GM12801 (cell line): ENCODE results near the gene ADAMTS3.

Source experiments
- TF ChIP-seq, protein P1 (sequence below): IDR thresholded peaks from one replicate; pipeline ENCODE4 v1.5.1; 2011; ENCODE audit warnings: control low read depth; ENCODE audit not compliant: insufficient read length; ENCODE audit errors: extremely low read depth

ADAMTS3 gene

DNA sequence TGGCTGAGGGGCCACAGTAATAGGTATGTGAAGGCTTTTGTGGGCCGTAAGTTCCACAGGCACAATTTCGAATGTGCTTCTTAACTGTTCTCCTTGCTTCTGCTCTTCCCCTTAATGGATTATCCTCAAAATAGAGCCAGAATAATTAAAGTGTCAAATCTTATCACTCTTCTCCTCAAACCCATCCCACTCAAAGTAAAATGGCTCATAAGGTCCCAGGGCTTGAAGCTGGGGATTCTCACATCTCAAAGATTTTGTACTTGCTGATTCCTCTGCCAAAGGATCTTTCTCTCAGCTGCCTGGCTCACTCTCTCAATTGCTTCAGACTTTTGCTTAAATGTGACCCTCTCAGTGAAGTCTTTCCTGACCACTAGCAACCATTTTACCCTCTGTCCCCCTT lies 16.6 kb downstream of the ADAMTS3 start:
- TF ChIP-seq, protein P1, sequence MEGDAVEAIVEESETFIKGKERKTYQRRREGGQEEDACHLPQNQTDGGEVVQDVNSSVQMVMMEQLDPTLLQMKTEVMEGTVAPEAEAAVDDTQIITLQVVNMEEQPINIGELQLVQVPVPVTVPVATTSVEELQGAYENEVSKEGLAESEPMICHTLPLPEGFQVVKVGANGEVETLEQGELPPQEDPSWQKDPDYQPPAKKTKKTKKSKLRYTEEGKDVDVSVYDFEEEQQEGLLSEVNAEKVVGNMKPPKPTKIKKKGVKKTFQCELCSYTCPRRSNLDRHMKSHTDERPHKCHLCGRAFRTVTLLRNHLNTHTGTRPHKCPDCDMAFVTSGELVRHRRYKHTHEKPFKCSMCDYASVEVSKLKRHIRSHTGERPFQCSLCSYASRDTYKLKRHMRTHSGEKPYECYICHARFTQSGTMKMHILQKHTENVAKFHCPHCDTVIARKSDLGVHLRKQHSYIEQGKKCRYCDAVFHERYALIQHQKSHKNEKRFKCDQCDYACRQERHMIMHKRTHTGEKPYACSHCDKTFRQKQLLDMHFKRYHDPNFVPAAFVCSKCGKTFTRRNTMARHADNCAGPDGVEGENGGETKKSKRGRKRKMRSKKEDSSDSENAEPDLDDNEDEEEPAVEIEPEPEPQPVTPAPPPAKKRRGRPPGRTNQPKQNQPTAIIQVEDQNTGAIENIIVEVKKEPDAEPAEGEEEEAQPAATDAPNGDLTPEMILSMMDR = no peak

DNA sequence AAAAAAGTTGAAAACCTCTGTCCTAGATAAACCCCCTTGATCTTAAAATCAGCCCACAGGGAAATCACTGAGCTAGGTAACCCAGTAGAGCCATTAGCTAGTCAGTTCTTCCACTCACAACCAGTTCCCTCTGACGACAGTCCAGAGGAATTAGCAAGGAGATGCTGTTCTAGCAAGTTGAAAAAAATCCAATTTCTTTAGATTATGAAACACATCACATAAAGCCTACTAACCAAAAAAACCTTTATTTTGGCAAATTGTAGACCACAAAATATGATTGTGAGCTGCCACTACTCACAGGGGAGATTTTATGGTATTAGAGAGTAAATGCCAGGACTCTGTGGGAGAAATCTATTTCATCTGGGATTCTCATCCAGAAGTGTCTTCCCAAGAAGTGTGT lies 22.6 kb downstream of the ADAMTS3 start:
- TF ChIP-seq, protein P1 = no peak

DNA sequence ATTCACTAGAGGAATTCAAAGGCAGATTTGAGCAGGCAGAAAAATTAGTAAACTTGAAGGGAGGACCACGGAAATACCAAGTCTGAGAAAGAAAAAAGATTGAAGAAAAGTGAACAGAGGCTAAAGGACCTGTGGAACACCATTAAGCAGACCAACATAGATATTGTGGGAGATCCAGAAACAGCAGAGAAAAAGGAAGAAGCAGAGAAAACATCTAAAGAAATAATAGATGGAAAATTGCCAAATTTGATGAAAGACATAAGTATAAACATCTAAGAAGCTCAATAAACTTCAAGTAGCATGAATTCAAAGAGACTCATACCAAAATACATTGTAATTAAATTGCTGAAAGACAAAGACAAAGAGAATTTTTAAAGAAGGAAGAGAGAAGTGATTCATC lies 31.0 kb downstream of the ADAMTS3 start:
- TF ChIP-seq, protein P1 = no peak

DNA sequence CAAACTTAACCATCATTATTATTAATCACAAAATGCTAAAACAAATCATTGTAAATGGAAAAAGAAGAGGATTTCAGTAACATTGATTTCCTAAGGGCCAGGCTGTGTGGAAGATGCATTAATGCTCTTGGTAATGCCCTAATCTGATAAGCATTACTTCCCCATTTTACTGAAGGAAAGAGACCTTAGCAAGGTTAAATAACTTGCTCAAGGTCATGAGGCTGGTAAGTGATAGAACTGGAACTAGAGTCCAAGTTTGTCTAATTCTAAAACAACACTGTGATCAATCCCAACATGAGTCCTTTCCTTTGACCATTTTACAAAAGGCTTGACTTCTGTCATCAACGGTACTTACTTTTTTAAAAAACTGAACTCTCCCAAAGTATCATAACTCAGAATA lies 32.6 kb downstream of the ADAMTS3 start:
- TF ChIP-seq, protein P1 = no peak

DNA sequence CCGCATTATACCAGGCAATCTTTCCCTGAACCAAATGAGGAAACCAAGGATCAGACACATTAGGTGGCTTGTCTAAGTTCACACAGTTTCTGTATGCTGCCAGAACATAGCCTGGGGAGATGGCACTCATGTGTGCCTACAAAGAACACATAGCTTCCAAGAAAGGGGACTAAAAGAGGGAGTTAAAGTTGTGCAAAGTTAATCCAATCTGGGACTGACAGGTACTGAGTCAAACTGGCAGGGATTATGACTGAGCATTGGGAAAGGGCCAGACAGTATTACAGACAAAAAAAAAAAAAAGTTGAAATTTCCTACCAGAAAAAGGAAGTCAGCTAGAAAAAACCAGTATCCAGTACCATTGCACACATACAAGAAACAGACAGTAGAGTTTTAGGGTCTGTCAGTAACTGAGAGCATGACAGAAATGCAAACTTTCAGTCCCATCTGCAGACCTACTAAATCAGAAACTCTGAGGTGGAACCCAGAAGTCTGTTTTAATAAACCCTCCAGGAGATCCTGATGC lies 37.2 kb downstream of the ADAMTS3 start:
- TF ChIP-seq, protein P1 = no peak

DNA sequence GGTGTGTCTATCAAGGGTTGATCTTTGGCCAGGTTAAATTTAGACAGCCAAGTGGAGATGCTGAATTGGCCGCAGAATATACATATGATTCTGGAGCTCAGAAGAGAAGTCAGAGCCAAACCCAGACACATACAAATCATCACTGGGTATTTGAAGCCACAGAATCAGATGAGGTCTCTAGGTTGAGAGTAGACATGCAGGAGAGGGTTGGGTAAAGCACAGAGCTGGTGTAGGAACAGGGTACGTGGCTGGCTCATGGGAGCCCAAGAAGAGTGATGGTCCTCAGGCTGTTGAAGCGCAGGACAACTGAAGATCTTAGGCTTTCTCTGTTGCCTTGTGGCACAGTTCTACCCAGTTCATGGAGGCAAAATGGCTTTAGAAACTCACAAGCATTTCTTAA lies 37.7 kb downstream of the ADAMTS3 start:
- TF ChIP-seq, protein P1 = no peak

DNA sequence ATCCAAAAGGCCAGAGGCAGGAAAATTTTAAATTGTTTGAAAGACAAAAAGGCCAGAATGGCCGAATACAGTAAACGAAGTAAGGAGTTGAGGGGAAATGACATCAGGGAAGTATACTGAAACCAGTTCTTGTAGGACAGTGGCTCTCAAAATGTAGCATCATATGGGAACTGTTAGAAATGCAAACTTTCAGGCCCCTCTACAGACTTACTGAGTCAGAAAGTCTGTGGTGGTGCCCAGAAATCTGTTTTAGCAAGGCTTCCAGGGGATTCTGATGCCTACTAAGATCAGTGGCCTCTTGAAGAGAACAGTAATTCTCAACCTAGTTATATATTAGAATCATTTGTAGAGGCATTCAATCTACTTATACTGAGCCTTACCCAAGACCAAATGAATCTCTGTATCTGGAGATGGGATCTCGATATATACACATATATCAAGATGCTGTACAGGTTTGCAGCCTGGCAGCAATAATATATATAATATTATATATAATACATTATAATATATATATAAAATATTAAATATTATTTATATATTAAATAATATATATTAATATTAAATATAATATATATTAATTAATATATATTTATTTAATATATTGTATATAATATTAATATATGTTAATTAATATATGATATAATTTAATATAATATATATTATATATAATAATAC lies 39.7 kb downstream of the ADAMTS3 start:
- TF ChIP-seq, protein P1 = no peak
